ENCODE data around the gene ZFP57.

ZFP57 gene

GRCh38 chr6:29680904-29681303 lies at the start of gene ZFP57:
TSS of gene ZFP57 (minus strand) at chr6:29681152. CDS start at chr6:29677003, 4,149 bp downstream.
- no peak for DNase-seq

GRCh38 chr6:29730575-29731126 lies 49.7 kb upstream of the ZFP57 start:
- no peak for DNase-seq

- no peak for DNase-seq
These were observed 48.9 kb upstream of the ZFP57 start for GRCh38 chr6:29729774-29730328.

- DNase-seq: no peak
These were observed 47.9 kb upstream of the ZFP57 start for GRCh38 chr6:29728875-29729270.

- no peak for DNase-seq
These were observed 47.4 kb upstream of the ZFP57 start for GRCh38 chr6:29728173-29728874.

GRCh38 chr6:29727637-29728036 lies 46.7 kb upstream of the ZFP57 start:
- DNase-seq: no peak

- DNase-seq: no peak
These were observed 45.7 kb upstream of the ZFP57 start for GRCh38 chr6:29726571-29727194.

GRCh38 chr6:29726001-29726400 lies 45.0 kb upstream of the ZFP57 start:
- DNase-seq: no peak

- no peak for DNase-seq
These were observed 44.3 kb upstream of the ZFP57 start for GRCh38 chr6:29724937-29725869.

GRCh38 chr6:29723666-29724588 lies 43.0 kb upstream of the ZFP57 start:
- no peak for DNase-seq

GRCh38 chr6:29723262-29723665 lies 42.3 kb upstream of the ZFP57 start, which contains the start of gene HLA-F:
TSS of gene HLA-F (plus strand) at chr6:29723434. CDS start at chr6:29723464, 30 bp downstream.
- DNase-seq: peak; percentile 35

GRCh38 chr6:29720863-29721262 lies 39.9 kb upstream of the ZFP57 start:
- no peak for DNase-seq

GRCh38 chr6:29710281-29710941 lies 29.5 kb upstream of the ZFP57 start:
- no peak for DNase-seq

- DNase-seq: no peak
These were observed 28.2 kb upstream of the ZFP57 start for GRCh38 chr6:29709188-29709587.

GRCh38 chr6:29708432-29709179 lies 27.7 kb upstream of the ZFP57 start:
- no peak for DNase-seq

GRCh38 chr6:29705389-29706231 lies 24.7 kb upstream of the ZFP57 start:
- peak; percentile 44 for DNase-seq

GRCh38 chr6:29702519-29703103 lies 21.7 kb upstream of the ZFP57 start:
- peak; percentile 26 for DNase-seq

- no peak for DNase-seq
These were observed 15.5 kb upstream of the ZFP57 start for GRCh38 chr6:29696147-29697125.

Data from NCI-H69 (cell line).